Kidney (tissue), 14 donors: Measurements from ENCODE around the gene METAP2. TPM values are rescaled to one million over a fixed set of nuclear protein-coding genes. Genes with fewer than 3 reads are reported as not detected.

Experiments used
- DNase-seq, 5 donors: peaks; one replicate each; pipeline ENCODE4 v3.0.0-alpha.2; 2013 to 2020
- FAIRE-seq: peaks from 2 replicates; lab custom pipeline; 2012; peaks lifted over from hg19 to GRCh38; lab: Jason Lieb, UNC
- H3K27ac ChIP-seq, 2 donors: one replicate each; pipeline ENCODE4 v1.7.0; 2013; ENCODE audit warnings: low read depth in 2 of 2, low read length in 2 of 2, inconsistent platforms in 1 of 2
- H3K27me3 ChIP-seq: one replicate; pipeline ENCODE4 v1.7.1; 2013; ENCODE audit warnings: low read length, inconsistent platforms; ENCODE audit not compliant: control insufficient read depth, insufficient read depth
- H3K36me3 ChIP-seq, 3 donors: one replicate each; pipeline versions ENCODE4 v1.7.0 to v1.7.1; 2013; ENCODE audit warnings: low read length in 3 of 3, control low read depth in 1 of 3, inconsistent platforms in 1 of 3; ENCODE audit not compliant: insufficient read depth in 3 of 3, control insufficient read depth in 2 of 3
- H3K4me1 ChIP-seq, 3 donors: one replicate each; pipeline versions ENCODE4 v1.7.0 to v1.7.1; 2013; ENCODE audit warnings: low read length in 3 of 3, inconsistent platforms in 1 of 3, low read depth in 1 of 3; ENCODE audit not compliant: control insufficient read depth in 2 of 3, insufficient read depth in 2 of 3
- H3K4me3 ChIP-seq, 3 donors: one replicate each; pipeline versions ENCODE4 v1.7.0 to v1.8.1; 2013; ENCODE audit warnings: low read length in 3 of 3, control low read depth in 1 of 3, inconsistent platforms in 1 of 3
- H3K9ac ChIP-seq, 3 donors: one replicate each; pipeline versions ENCODE4 v1.7.0 to v1.7.1; 2013; ENCODE audit warnings: low read length in 3 of 3, control low read depth in 1 of 3, inconsistent platforms in 1 of 3
- H3K9me3 ChIP-seq, 3 donors: one replicate each; pipeline versions ENCODE4 v1.7.0 to v1.7.1; 2013; ENCODE audit warnings: low read length in 3 of 3, control low read depth in 1 of 3, inconsistent platforms in 1 of 3; ENCODE audit not compliant: control insufficient read depth in 2 of 3, insufficient read depth in 1 of 3
- intact Hi-C: fragments of 100-400 bp; cut with DNase I; formaldehyde crosslinking; loops from one replicate; pipeline ENCODE4 v1.11.1; 2022
- polyA plus RNA-seq: library from polyadenylated mRNA; stranded (reverse); fragments of 350-450 nt; fragmentation: Illumina TruSeq; extraction: RNeasy Lipid Tissue Mini Kit (QIAGEN cat#74804); gene quantifications from one replicate; pipeline ENCODE4 v1.2.3, GENCODE V29; 2014; ENCODE audit warnings: low read depth, low replicate concordance; ENCODE audit not compliant: insufficient read depth
- total RNA-seq: library from RNA; stranded (reverse); fragmentation: NEBNext Ultra II Directional; extraction: Animal tissue kit (Norgen Biotek cat#: 25700); gene quantifications from one replicate; pipeline ENCODE4 v1.2.1, GENCODE V29; 2021
- TF ChIP-seq, protein P1 (sequence below): IDR thresholded peaks from 3 replicates; pipeline ENCODE4 v1.5.1; 2012; ENCODE audit warnings: mild to moderate bottlenecking, moderate library complexity, borderline replicate concordance; ENCODE audit not compliant: insufficient read depth; ENCODE audit errors: extremely low read depth
- donor health status: control.
- donor health status: control.
- donor health status: control.
- donor health status: control.
- donor health status: control.
- donor health status: DM: yes; HTN: yes; CAD: no.
- donor health status: Normal renal cell carcinoma (clear cell type).

Gene METAP2
- total and polyA plus RNA-seq, 2 donors from 2014 or later, result 59.1 to 65.7 TPM

DNA sequence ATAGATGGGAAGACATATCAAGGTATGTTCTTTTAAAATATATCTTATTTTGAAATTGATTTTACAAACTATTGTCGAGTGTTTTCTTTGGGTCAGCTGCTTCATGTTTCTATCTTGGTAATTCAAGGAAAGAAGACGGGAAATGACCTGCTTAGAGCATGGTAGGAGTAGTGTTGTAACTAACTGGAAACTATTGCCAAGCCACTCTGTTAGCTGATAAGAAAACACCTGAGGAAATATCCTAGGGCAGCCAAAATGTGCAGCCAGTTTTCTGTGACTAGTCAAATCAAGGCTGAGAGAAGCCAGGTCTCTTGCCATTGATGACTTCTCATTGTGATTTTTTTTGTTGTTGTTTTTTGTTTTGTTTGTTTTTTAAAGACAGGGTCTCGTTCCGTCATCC lies 30.2 kb downstream of the METAP2 start:
- Histone ChIP-seq H3K9me3 (no peaks in the 10 kb centered on the region), H3K9ac (no peak overlapping the region), H3K36me3 (peaks cover 13 to 32% (median 14%) of the 10 kb centered on the region in 3 donors), H3K27me3 (no peaks in the 10 kb centered on the region), H3K4me1 (no peaks in the 10 kb centered on the region), H3K4me3 (no peak overlapping the region), H3K27ac (no peak overlapping the region)
- no peak for DNase-seq
- no peak for FAIRE-seq
- TF ChIP-seq, protein P1, sequence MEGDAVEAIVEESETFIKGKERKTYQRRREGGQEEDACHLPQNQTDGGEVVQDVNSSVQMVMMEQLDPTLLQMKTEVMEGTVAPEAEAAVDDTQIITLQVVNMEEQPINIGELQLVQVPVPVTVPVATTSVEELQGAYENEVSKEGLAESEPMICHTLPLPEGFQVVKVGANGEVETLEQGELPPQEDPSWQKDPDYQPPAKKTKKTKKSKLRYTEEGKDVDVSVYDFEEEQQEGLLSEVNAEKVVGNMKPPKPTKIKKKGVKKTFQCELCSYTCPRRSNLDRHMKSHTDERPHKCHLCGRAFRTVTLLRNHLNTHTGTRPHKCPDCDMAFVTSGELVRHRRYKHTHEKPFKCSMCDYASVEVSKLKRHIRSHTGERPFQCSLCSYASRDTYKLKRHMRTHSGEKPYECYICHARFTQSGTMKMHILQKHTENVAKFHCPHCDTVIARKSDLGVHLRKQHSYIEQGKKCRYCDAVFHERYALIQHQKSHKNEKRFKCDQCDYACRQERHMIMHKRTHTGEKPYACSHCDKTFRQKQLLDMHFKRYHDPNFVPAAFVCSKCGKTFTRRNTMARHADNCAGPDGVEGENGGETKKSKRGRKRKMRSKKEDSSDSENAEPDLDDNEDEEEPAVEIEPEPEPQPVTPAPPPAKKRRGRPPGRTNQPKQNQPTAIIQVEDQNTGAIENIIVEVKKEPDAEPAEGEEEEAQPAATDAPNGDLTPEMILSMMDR, result no peak
- intact Hi-C loops, result no loop called here

DNA sequence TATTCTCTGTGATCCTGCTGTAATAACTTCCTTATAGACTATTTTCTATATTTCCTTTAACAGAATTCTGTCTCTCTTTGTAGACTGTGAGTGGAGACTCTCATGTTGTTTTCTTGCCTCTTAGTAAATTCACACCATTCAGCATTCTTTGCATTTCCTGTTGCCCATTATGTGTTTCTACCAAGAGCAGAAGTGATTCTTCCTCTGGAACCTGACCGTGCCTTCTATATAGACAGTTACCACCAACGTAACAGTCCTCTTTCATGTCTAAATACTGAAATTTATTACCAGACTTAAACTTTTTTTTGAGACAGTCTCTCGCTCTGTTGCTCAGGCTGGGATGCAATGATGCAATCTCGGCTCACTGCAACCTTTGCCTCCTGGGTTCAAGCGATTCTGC lies 31.1 kb downstream of the METAP2 start:
- DNase-seq (no peak), FAIRE-seq (no peak)
- intact Hi-C loops, result no loop called here
- no peaks in the 10 kb centered on the region for H3K27me3 ChIP-seq
- no peak overlapping the region for H3K27ac ChIP-seq
- no peak overlapping the region for H3K9ac ChIP-seq
- no peaks in the 10 kb centered on the region for H3K9me3 ChIP-seq
- no peak overlapping the region for H3K4me3 ChIP-seq
- H3K36me3 ChIP-seq, result peaks cover 11 to 32% (median 12%) of the 10 kb centered on the region in 3 donors
- no peaks in the 10 kb centered on the region for H3K4me1 ChIP-seq
- TF ChIP-seq, protein P1, result no peak

DNA sequence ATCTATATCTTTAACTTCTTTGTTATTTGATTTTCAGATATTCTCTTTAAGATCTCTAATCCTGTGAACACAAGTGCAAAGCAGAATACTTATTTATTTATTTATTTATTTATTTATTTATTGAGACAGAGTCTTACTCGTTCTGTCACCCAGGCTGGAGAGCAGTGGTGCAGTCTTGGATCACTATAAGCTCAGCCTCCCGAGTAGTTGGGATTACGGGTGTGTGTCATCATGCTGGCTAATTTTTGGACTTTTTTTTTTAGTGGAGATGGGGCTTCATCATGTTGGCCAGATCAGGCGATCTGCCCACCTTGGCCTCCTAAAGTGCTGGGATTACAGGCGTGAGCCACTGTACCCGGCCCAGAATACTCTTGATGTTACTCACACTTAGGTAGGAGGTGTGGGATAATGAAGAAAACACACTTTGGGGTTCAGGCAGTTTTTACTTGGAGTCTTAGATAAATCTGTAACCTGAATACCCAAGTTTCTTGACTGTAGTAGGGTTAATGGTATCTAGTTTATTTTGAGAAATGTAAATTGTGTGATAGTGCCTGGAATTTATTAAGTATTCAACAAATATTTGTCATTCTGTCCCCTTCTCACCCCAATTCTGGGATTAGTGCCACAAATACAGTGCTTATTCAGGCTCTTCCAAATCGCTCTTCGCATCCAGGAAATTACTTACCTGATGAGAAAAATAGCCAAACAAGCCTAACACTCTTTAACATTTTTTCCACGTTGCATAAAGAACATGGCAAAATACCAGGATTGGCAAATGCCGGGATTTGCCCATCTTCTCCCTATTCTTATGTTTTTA lies 33.0 kb downstream of the METAP2 start:
- TF ChIP-seq, protein P1, result no peak
- Histone ChIP-seq H3K36me3 (peaks cover 13 to 50% (median 16%) of the 10 kb centered on the region in 3 donors), H3K9ac (no peak overlapping the region), H3K4me1 (no peaks in the 10 kb centered on the region), H3K27ac (no peak overlapping the region), H3K9me3 (no peaks in the 10 kb centered on the region), H3K4me3 (no peak overlapping the region), H3K27me3 (no peaks in the 10 kb centered on the region)
- FAIRE-seq (no peak), DNase-seq (no peak)
- intact Hi-C loops, result no loop called here
